Adipose tissue (tissue), 3 donors: ENCODE results near the gene HERC2. TPM values are rescaled to one million over a fixed set of nuclear protein-coding genes. Genes with fewer than 3 reads are reported as not detected.
"Not testable (repeated sequence)": the region's sequence is repeated elsewhere in the genome, so short reads cannot be mapped to it uniquely, and the experiment has no call there.

Experiments used
- H3K27ac ChIP-seq: one replicate; pipeline ENCODE4 v1.5.1; 2013; ENCODE audit warnings: low read depth, low read length
- WGBS, 3 donors: extraction: QIAGEN DNeasy Blood & Tissue Kit; methylation state at CpG; one replicate each; pipeline ENCODE4 v1.1.7; 2013; 5-methylcytosine and 5-hydroxymethylcytosine counted together
- polyA plus RNA-seq, 3 donors: library from polyadenylated mRNA; stranded (reverse); fragments of 200-250 nt; gene quantifications; one replicate each; pipeline ENCODE4 v1.2.3, GENCODE V29; 2013
- donor health status: healthy with polysubstance abuse.
- donor health status: Bipolar disorder and iron deficiency.
- donor health status: healthy.

The HERC2 gene
- polyA plus RNA-seq, 3 donors = 15.5 to 36.7 (median 27.5) TPM

DNA sequence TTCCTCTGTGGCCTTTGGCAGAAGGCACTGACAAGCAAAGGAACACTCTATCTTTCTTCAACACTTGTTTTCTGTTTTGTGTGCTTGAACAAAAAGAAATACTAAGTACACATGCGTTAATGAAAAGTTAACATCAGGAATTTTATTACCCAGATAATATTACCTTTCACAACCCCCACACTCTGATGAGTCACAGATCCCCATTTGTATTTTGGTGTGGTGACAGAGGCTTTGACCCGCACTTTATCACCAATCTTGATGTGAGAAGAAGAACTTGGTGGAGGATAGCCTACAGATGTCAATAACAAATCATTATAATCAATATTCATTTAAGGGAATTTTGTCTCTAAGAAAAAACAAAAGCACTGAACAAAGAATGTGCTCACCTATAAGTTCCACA lies 123.8 kb downstream of the HERC2 start:
- H3K27ac ChIP-seq = not testable (repeated sequence)
- WGBS, 3 donors = 95 to 99% (median 97%) methylated on average over 2 of the region's 2 CpGs

DNA sequence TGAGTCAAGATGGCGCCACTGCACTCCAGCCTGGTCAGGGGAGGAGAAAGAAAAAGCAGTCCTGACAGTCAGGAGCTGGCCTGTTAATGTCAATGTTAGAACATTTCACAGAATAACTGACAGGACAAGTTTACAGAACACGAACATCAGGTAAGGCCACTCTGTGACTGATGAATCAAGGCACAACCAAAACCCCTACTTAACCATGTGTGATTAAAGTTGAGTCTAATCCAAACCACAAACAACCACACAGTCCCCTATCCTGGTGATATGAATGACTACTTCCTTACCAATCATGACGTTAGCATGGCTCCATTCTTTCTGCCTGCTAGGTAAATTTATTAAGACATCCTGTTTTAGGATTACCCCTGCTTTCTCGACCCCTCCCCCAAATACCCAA lies 124.3 kb downstream of the HERC2 start:
- whole genome bisulfite sequencing, 3 donors = 75 to 95% (median 92%) methylated on average over 2 to 3 of the region's 4 CpGs
- H3K27ac ChIP-seq = not testable (repeated sequence)

DNA sequence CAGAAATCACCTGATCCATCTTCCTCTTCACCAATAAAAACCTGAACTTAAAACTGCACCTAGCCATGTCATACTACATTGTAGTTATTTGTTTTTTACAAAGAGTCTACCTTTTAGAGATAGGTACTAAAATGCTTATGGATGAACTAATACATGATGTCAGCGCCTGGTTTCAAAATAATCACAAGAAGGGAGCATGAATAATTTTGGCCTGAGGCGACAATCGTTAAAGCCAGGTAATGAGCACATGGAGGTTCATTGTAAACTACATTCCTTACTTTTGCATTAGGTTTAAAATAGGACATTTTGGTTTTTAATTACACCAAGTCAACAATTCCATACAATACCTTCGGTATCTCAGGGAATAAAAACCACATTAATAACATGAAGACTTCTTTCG lies 125.4 kb downstream of the HERC2 start:
- not testable (repeated sequence) for H3K27ac ChIP-seq
- WGBS, 3 donors = 92 to 98% (median 97%) methylated on average over 5 of the region's 5 CpGs

DNA sequence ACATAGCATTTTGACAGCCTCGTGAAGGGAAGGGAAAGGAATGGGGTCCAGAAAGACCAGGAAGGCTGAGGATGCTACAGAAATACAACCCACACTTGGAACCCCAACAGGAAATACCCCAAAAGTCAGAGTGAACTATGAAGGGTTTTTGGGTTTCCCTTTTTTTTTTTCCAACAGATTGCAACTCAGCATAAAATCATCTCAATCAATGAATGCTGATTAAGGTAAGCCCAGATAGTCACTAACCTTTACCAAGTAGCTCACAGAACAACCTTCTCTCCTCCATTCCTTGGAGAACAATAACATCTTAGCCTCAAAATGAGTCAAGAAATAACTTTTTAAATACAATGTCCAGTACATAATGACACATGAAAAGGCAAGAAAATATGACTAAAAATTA lies 129.2 kb downstream of the HERC2 start:
- no peak overlapping the region for H3K27ac ChIP-seq
- 80 to 94% (median 91%) methylated on average over 1 of the region's 1 CpG for WGBS, 3 donors

GRCh38 chr15:28191832-28192231 lies 130.1 kb downstream of the HERC2 start:
- WGBS, 3 donors = 55 to 83% (median 74%) methylated on average over 15 of the region's 15 CpGs
- H3K27ac ChIP-seq = no peak overlapping the region

DNA sequence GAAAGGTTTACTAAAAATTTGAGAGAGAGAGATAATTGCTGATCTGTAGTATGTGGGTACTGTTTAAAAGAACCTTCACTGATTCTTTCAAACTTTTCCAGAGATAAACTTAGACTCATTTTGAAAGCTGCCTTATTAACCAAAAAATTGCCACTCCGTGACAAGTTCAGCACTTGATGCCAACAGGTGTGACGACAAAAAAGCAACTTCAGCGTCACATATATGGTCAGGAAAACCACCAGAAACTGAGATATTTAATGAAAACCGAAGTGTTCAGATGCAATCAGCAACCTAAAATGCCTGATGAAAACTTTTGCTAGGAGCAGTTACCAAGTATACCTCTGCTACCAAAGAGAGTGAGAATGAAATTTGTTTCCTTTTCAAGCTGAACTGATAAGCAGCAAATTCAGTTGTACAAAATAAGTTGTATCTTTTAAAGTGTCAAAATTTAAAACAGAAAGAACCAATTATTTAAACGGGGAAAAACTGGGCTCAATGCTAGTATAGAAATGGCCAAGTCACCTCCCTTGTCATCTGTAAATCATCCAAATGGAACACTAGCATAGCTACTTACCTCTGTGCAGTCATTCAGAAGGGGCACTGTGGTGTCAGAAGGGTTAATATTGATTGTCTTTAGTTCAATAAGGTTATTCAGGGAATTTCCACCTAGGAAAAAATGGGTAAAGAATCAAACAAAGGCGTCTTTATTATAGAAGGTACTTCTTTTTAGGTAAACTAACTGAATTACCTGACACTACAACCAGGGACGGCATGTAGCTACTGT lies 131.4 kb downstream of the HERC2 start:
- 73 to 92% (median 90%) methylated on average over 7 of the region's 7 CpGs for WGBS, 3 donors

GRCh38 chr15:28185148-28185895 lies 136.7 kb downstream of the HERC2 start:
- 91 to 94% (median 91%) methylated on average over 9 of the region's 9 CpGs for WGBS, 3 donors
- no peak overlapping the region for H3K27ac ChIP-seq

More for the DNA sequence above, 131.4 kb downstream of the HERC2 start:
- H3K27ac ChIP-seq = no peak overlapping the region

- 72 to 95% (median 86%) methylated on average over 2 of the region's 2 CpGs for WGBS, 3 donors
- H3K27ac ChIP-seq = no peak overlapping the region
Observed at GRCh38 chr15:28184166-28184565, 137.8 kb downstream of the HERC2 start.

GRCh38 chr15:28182731-28183130 lies 139.2 kb downstream of the HERC2 start:
- 60 to 90% (median 86%) methylated on average over 8 of the region's 8 CpGs for WGBS, 3 donors

GRCh38 chr15:28182216-28182615 lies 139.8 kb downstream of the HERC2 start:
- 62 to 93% (median 90%) methylated on average over 8 of the region's 8 CpGs for WGBS, 3 donors
- H3K27ac ChIP-seq = no peak overlapping the region

More at GRCh38 chr15:28182731-28183130, 139.2 kb downstream of the HERC2 start:
- no peak overlapping the region for H3K27ac ChIP-seq

GRCh38 chr15:28181366-28181765 lies 140.6 kb downstream of the HERC2 start:
- WGBS, 3 donors = 76 to 88% (median 86%) methylated on average over 2 of the region's 2 CpGs
- no peak overlapping the region for H3K27ac ChIP-seq

DNA sequence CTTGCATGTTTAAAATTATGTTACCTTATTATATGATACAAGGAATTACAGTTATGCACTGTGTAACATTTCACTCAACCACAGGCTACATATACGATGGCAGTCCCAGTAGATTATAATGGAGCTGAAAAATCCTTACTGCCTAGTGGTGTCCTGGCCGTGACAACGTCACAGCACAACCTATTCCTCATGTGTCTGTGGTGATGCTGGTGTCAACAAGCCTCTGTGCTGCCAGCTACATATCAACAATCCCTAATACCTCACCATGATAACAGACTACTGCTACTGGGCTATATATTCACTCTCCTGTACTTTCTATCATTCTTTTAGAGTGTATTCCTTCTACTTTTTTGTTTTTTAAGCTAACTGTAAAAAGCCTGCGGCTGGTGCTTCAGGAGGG lies 142.7 kb downstream of the HERC2 start:
- no peak overlapping the region for H3K27ac ChIP-seq
- WGBS, 3 donors = 87 to 94% (median 93%) methylated on average over 4 of the region's 4 CpGs

GRCh38 chr15:28178727-28179126 lies 143.3 kb downstream of the HERC2 start:
- no peak overlapping the region for H3K27ac ChIP-seq
- WGBS, 3 donors = 88 to 95% (median 95%) methylated on average over 10 of the region's 10 CpGs

- H3K27ac ChIP-seq = no peak overlapping the region
Observed at GRCh38 chr15:28178290-28178689, 143.7 kb downstream of the HERC2 start.

DNA sequence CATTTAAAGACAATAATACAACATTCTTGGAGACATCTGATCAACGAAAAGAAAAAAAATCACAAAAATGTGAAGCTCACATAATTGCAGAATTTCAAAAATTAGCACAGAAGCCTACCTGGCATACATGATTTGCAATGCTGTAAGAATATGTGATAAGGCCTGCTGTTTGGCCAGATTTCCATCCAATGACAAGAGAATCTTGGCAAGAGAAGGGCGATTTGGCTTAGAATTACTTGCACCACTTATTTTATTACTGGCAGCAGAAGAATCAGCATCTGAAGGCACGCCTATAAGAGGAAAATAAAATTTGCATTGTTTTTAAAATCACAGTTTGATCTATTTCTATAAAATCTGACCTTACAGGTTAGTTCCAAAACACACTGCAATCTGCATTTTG lies 152.6 kb downstream of the HERC2 start:
- H3K27ac ChIP-seq = no peak overlapping the region
- WGBS, 3 donors = 70 to 74% (median 74%) methylated on average over 3 of the region's 3 CpGs

More at GRCh38 chr15:28178290-28178689, 143.7 kb downstream of the HERC2 start:
- WGBS, 3 donors = 62 to 88% (median 74%) methylated on average over 3 of the region's 3 CpGs

- not testable (repeated sequence) for H3K27ac ChIP-seq
- WGBS, 3 donors = 78 to 88% (median 86%) methylated on average over 16 of the region's 16 CpGs
Observed at GRCh38 chr15:28168405-28169121, 153.4 kb downstream of the HERC2 start.

GRCh38 chr15:28167042-28167441 lies 154.9 kb downstream of the HERC2 start:
- WGBS, 3 donors = 61 to 92% (median 92%) methylated on average over 3 of the region's 3 CpGs
- H3K27ac ChIP-seq = no peak overlapping the region

DNA sequence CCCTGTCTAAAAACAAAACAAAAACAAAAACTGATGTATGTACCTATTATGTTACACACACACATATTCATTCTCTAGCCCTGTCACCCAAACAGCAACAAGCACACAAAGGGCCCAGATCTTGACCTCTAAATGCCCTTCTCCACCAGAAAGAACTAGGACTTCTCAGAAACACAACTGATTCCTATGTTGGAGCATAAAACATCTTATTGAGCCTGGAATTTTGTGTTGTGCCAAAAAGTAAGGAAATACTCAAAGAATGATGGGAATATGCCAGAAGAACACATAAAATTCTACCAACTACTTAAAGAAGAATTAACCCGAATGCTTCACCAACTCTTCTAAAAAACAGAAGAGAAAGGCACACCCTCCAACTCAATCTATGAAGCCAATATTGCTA lies 156.2 kb downstream of the HERC2 start:
- no peak overlapping the region for H3K27ac ChIP-seq
- 83 to 94% (median 93%) methylated on average over 1 of the region's 1 CpG for WGBS, 3 donors

DNA sequence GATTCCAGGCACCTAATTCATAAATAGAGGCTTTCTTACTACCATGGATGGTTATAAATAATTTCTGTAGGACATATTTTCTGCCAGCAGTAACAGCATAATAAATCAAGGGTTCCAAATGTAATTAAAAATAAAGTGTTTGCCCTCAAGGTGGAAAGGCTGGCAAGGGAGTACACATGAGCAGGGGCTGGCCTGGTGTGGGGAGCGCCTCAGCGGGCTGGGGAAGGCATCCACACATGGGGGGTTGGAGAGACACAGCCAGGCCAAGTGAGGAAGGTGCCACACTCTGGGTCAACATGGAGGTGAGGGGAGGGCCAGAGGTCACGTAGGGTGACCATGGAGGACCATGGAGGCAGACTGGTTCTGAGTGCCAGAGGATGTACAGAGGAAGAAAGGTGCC lies 157.1 kb downstream of the HERC2 start:
- 98 to 100% (median 98%) methylated on average over 3 of the region's 3 CpGs for WGBS, 3 donors
- H3K27ac ChIP-seq = no peak overlapping the region
